ENCODE measurements around the gene PPP4C. TPM values are rescaled to one million over a fixed set of nuclear protein-coding genes. Genes with fewer than 3 reads are reported as not detected.

PPP4C gene
- total and polyA plus RNA-seq, 2 of the 8 experiments (the other 6 are each of a cell fraction or from before 2014, with no cell fraction given), result 148 to 298 TPM

DNA sequence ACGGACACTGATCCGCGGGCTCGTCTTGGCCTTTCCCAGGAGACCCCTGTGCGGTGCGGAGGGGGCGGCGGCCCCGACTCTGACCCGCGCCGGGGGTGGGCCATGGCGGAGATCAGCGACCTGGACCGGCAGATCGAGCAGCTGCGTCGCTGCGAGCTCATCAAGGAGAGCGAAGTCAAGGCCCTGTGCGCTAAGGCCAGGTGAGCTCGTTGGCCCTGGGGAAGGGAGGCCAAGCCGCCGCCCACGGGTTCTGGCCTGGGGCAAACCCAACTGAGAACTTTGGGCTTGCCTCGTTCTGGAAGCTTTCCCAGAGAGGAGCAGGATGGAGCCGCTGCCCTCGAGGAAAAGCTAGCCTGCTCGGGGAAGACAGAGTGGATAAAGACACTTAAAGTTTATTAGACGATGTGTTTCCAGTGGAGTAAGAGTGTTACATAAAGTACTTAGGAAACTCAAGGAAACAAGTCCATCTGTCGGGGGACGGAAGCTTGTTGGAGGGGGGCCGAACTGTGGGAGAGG is 540 bp downstream of the PPP4C start:
- H2AFZ ChIP-seq (ENCODE audit: low read length), result no peak overlapping the region
- TF ChIP-seq EGR1 (IDR thresholded peaks at IDR 0.05; ENCODE audit: borderline replicate concordance, low read depth, low read length), result no peak
- no peak for TF ChIP-seq TAF7 (optimal IDR thresholded peaks at IDR 0.05; ENCODE audit: borderline replicate concordance, low read depth, low read length)
- TF ChIP-seq ZNF274 (IDR thresholded peaks at IDR 0.05; ENCODE audit: borderline replicate concordance, extremely low read depth, low read length), result no peak
- no peak for TF ChIP-seq MAFK (IDR thresholded peaks at IDR 0.05; ENCODE audit: low read depth, low read length)
- no peak for TF ChIP-seq BCL11A (IDR thresholded peaks at IDR 0.05; ENCODE audit: low read depth in 2 of 2, low read length in 2 of 2)
- no peak for TF ChIP-seq RNF2 (IDR thresholded peaks at IDR 0.05; ENCODE audit: borderline replicate concordance, low read depth, low read length, missing control alignments, poor library complexity, severe bottlenecking)
- no peak for TF ChIP-seq CREB1 (IDR thresholded peaks at IDR 0.05)
- peak; percentile 32 for TF ChIP-seq KDM4A (IDR thresholded peaks at IDR 0.05; ENCODE audit: low read depth, low read length, severe bottlenecking)

More for the DNA sequence above, 540 bp downstream of the PPP4C start:
- DNase-seq (ENCODE audit: low read depth in 1 of 2, low spot score in 2 of 2) (no peak), FAIRE-seq (no peak)
- Histone ChIP-seq H3K4ac (replicated peaks; ENCODE audit: insufficient read length, low read depth, low read length) (peak overlapping the region; percentile 53), H4K5ac (ENCODE audit: insufficient read length, low read depth, low read length) (no peak overlapping the region), H3K14ac (ENCODE audit: insufficient read length) (no peak overlapping the region), H2BK20ac (ENCODE audit: low read length) (no peak overlapping the region), H3K27me3 (replicated peaks in 1 of 4; ENCODE audit: control insufficient read depth in 3 of 4, extremely low read depth in 1 of 4, insufficient read depth in 3 of 4, low read length in 3 of 4) (no peaks in the 10 kb centered on the region), H2BK120ac (replicated peaks; ENCODE audit: low read depth, low read length) (no peak overlapping the region), H2AK5ac (ENCODE audit: low read depth, low read length) (no peak overlapping the region), H3K4me3 (ENCODE audit: extremely low read depth in 1 of 4, insufficient read depth in 2 of 4, low read depth in 3 of 4, low read length in 4 of 4) (peak overlapping the region; percentile 85 to 95 (median 90)), H3K56ac (replicated peaks; ENCODE audit: insufficient read length, low read depth, low read length) (peak overlapping the region; percentile 77), H3K23me2 (ENCODE audit: low read depth, low read length) (peaks cover 7% of the 10 kb centered on the region; the same call in 1 of the 2 replicates), H3K4me2 (ENCODE audit: insufficient read depth in 1 of 2, low read depth in 2 of 2, low read length in 2 of 2) (peak overlapping the region; percentile 82 to 89), H2BK15ac (ENCODE audit: low read length) (no peak overlapping the region), H3K18ac (ENCODE audit: extremely low read depth, low read length) (no peak overlapping the region), H3K79me2 (ENCODE audit: control insufficient read depth in 1 of 2, insufficient read depth in 2 of 2, low read length in 2 of 2) (peaks cover 11 to 35% of the 10 kb centered on the region in 2 experiments), H3K36me3 (ENCODE audit: control insufficient read depth in 2 of 4, insufficient read depth in 4 of 4, low read length in 3 of 4) (peaks cover 12 to 40% (median 22%) of the 10 kb centered on the region in 4 experiments; a peak in 5 of 8 replicates), H3K79me1 (ENCODE audit: low read depth, low read length) (peaks cover 12% of the 10 kb centered on the region), H2BK5ac (ENCODE audit: low read depth, low read length) (peak overlapping the region; percentile 66; the same call in 1 of the 2 replicates), H3K4me1 (replicated peaks in 1 of 4; ENCODE audit: control insufficient read depth in 3 of 4, insufficient read depth in 4 of 4, low read length in 3 of 4) (peaks cover 0 to 7% (median 1%) of the 10 kb centered on the region in 4 experiments; a peak in 2 of 7 replicates), H3K23ac (ENCODE audit: insufficient read length) (no peak overlapping the region), H4K8ac (ENCODE audit: extremely low read depth, insufficient read depth, low read length) (peak overlapping the region; percentile 69; the same call in 1 of the 2 replicates), H3K9me3 (ENCODE audit: insufficient read depth in 2 of 2, low read depth in 1 of 2, low read length in 1 of 2) (no peaks in the 10 kb centered on the region), H4K20me1 (replicated peaks in 1 of 2; ENCODE audit: control insufficient read depth in 1 of 2, insufficient read depth in 2 of 2, low read length in 2 of 2) (peaks cover 12 to 25% of the 10 kb centered on the region in 2 experiments), H4K91ac (replicated peaks; ENCODE audit: insufficient read length, low read length) (no peak overlapping the region), H2BK12ac (ENCODE audit: low read depth, low read length) (no peak overlapping the region), H3K27ac (ENCODE audit: low read depth, low read length) (peak overlapping the region; percentile 24; the same call in 1 of the 2 replicates), H3K9ac (replicated peaks in 1 of 4; ENCODE audit: extremely low read depth in 1 of 4, low read depth in 3 of 4, low read length in 3 of 4) (peak overlapping the region; percentile 79 to 85 (median 80))
- 27% methylated on average over 11 of the region's 33 CpGs; no CpG with 5 or more reads in 1 of the 2 experiments for WGBS, 2 experiments (ENCODE audit: extremely low coverage in 1 of 2, insufficient coverage in 1 of 2, insufficient read length in 1 of 2, insufficient replicate concordance in 2 of 2, low coverage in 1 of 2, low lambda C conversion rate in 2 of 2, missing lambda C conversion rate in 1 of 2)
- POLR2A ChIA-PET (ENCODE audit: partially characterized antibody), result interaction anchor here (0.7 to 21.2 kb wide), 3 partner anchors 8 to 36 kb away, joined by 5 to 353 read pairs (median 151); partner anchors contain the start of genes ALDOA, TBX6 and YPEL3
- CTCF ChIA-PET (ENCODE audit: partially characterized antibody), result interaction anchor here (1.0 to 2.1 kb wide), 6 partner anchors 9 to 36 kb away, joined by 4 to 21 read pairs (median 6); partner anchors contain the start of genes TBX6 and YPEL3
